HG02588 (cell line): ENCODE measurements around the gene RAD21L1.
"Not testable (repeated sequence)": the region's sequence is repeated elsewhere in the genome, so short reads cannot be mapped to it uniquely, and the experiment has no call there.

ENCODE experiments used
- ATAC-seq: cut with Tn5 transposase; IDR thresholded peaks from one replicate; pipeline ENCODE4 v1.9.1; 2021; ENCODE audit warnings: mild to moderate bottlenecking, moderate library complexity; ENCODE audit not compliant: unreplicated experiment

The RAD21L1 gene

GRCh38 chr20:1199212-1199873 is 26.5 kb upstream of the RAD21L1 start:
- no peak for ATAC-seq

GRCh38 chr20:1199964-1200363 is 25.9 kb upstream of the RAD21L1 start:
- no peak for ATAC-seq

- ATAC-seq = no peak
These were observed 22.9 kb upstream of the RAD21L1 start, which contains the start of gene C20orf202 for GRCh38 chr20:1202762-1203504. C20orf202 (plus strand) TSS chr20:1203454; CDS start chr20:1203586, 132 bp downstream.

- no peak for ATAC-seq
These were observed 22.2 kb upstream of the RAD21L1 start for GRCh38 chr20:1203630-1204029.

- ATAC-seq = no peak
These were observed 21.7 kb upstream of the RAD21L1 start for GRCh38 chr20:1204113-1204512.

- no peak for ATAC-seq
These were observed 21.3 kb upstream of the RAD21L1 start for GRCh38 chr20:1204576-1204975.

- no peak for ATAC-seq
These were observed 20.0 kb upstream of the RAD21L1 start for GRCh38 chr20:1205802-1206201.

- ATAC-seq = no peak
These were observed 19.3 kb upstream of the RAD21L1 start for GRCh38 chr20:1206366-1207148.

- no peak for ATAC-seq
These were observed 18.5 kb upstream of the RAD21L1 start for GRCh38 chr20:1207293-1207878.

GRCh38 chr20:1209447-1210387 is 16.1 kb upstream of the RAD21L1 start:
- no peak for ATAC-seq

GRCh38 chr20:1210501-1210900 is 15.3 kb upstream of the RAD21L1 start:
- ATAC-seq = no peak

- no peak for ATAC-seq
These were observed 13.8 kb upstream of the RAD21L1 start for GRCh38 chr20:1212023-1212422.

GRCh38 chr20:1212607-1213396 is 13.0 kb upstream of the RAD21L1 start:
- ATAC-seq = no peak

GRCh38 chr20:1214838-1215261 is 11.0 kb upstream of the RAD21L1 start:
- no peak for ATAC-seq

- ATAC-seq = no peak
These were observed 10.3 kb upstream of the RAD21L1 start for GRCh38 chr20:1215386-1216170.

GRCh38 chr20:1216527-1217427 is 9.1 kb upstream of the RAD21L1 start:
- not testable (repeated sequence) for ATAC-seq

- not testable (repeated sequence) for ATAC-seq
These were observed 3.1 kb upstream of the RAD21L1 start for GRCh38 chr20:1222750-1223149.
